NCI-H526 (cell line): ENCODE data around the gene PAX7.

Experiments
- DNase-seq, 2 experiments: peaks; one replicate each; lab custom pipeline; 2025; lab: John Stamatoyannopoulos, UW

PAX7 gene

GRCh38 chr1:18618546-18619466, 11.8 kb upstream of the PAX7 start:
- no peak for DNase-seq

- no peak for DNase-seq
These were observed 11.2 kb upstream of the PAX7 start for GRCh38 chr1:18619467-18619835.

DNA sequence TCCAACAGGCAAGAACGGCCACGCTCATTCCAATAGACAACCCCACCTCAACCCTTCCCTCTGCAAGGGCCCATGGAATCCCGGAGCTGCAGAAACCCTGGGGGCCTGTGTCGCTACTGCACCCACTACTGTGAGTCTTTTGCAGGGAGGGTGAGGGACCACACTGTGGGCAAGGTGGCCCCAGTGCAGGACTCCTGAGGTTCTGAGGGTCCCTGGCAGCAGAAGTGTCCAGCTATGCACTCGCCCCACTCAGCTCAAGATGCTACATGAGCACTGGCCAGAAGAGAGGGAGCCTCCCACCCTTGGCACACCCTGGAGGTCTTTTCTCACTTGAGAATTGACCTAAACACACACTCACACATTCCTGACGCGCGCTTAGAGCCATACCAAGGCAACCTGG, 2.1 kb upstream of the PAX7 start:
- no peak for DNase-seq

- DNase-seq: no peak
These were observed 761 bp upstream of the PAX7 start for GRCh38 chr1:18629659-18630510.

DNA sequence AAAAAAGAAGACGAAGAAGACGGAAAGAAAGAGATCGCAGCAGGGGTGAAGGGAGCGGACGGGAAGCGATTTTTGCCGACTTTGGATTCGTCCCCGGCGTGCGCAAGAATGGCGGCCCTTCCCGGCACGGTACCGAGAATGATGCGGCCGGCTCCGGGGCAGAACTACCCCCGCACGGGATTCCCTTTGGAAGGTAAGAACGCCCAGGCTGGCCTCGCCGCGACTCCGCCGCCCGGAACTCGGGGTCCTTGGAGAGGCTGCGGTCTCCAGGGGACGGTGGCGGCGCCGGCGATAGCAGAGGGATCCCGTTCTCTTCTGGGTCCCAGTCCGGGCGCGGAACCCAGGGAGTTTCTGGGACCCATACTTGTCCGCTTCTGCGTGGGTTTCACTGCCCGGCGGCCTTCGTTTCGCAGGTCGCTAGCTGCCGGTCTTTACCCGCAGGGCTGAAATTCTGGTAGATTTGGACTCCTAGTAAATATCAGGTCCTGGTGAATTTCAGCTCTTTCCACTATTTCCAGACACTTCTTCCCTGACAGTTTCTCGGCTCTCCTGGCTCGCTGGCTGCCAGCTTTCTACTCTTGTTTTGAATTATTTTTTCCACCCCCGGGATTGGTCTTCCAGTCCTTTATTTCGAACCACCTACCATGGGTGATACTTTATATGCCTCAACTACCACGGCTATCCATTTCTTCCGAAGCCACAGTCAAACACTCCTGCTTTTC, 1.0 kb downstream of the PAX7 start:
- DNase-seq: no peak

- DNase-seq: no peak
These were observed 1.6 kb downstream of the PAX7 start for GRCh38 chr1:18632218-18632588.

DNA sequence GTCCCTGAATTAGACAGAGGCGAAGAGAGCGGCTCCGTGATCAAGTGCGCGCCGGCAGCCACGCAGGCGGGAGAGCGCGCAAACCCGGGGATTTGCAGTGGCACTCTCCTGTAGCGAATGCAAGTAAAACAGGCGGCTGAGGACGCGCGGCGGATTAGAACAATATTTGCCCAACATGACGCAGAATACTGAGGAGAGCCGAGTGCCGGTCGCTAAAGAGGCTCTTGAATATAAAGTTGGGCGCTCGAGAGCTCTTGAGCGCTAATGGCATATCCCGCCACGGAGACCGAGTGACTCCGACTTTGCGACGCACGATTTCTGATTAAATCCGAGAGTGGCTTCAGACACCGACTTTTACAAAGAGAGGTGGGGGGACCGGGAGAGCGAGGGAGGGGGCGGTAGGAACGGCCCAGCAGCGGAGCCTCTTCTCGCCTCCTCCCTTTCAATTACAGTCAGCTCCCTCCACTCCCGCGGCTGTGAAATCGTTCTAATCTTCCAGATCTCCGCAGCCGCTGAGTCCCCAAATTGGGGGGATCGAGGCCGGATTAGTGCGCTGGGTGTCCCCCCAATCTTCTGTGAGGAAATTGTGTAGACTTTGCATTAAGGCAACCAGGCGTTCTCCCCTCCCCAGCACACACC, 2.3 kb downstream of the PAX7 start:
- DNase-seq: no peak

- peak in 1 of 2 experiments; percentile 17 for DNase-seq
These were observed 2.9 kb downstream of the PAX7 start for GRCh38 chr1:18633422-18634155.

- DNase-seq: no peak
These were observed 3.6 kb downstream of the PAX7 start for GRCh38 chr1:18634276-18634675.

- no peak for DNase-seq
These were observed 4.5 kb downstream of the PAX7 start for GRCh38 chr1:18635070-18635577.

DNA sequence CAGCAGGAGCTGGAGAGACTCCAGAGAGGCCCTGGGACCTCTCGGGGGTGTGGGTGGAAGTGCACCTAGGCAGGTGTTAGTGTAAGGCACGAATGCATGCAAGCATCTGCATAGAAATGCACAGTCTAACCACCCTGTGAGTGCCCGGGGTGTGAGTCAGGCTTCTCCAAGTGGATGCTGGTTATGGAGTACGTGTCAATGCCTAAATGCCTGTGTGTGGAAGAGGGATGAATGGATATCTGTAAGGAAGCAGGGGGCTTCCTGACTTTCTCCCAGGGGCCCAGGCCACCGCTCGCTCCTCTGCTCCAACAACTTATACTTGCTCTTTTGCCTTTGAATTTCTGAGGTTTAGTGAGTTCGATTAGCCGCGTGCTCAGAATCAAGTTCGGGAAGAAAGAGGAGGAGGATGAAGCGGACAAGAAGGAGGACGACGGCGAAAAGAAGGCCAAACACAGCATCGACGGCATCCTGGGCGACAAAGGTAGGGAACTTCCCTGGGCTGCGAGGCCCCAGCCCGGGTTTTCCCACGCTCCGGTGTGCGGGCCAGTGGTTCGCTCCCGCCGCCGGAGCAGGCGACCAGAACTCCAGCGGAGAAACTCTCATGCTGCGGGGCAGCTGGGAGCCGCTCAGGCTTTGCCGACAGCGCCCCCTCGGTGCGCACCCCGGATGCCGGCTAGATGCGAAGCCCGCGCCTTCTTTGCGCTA, 5.4 kb downstream of the PAX7 start:
- peak in 1 of 2 experiments; percentile 47 for DNase-seq

DNA sequence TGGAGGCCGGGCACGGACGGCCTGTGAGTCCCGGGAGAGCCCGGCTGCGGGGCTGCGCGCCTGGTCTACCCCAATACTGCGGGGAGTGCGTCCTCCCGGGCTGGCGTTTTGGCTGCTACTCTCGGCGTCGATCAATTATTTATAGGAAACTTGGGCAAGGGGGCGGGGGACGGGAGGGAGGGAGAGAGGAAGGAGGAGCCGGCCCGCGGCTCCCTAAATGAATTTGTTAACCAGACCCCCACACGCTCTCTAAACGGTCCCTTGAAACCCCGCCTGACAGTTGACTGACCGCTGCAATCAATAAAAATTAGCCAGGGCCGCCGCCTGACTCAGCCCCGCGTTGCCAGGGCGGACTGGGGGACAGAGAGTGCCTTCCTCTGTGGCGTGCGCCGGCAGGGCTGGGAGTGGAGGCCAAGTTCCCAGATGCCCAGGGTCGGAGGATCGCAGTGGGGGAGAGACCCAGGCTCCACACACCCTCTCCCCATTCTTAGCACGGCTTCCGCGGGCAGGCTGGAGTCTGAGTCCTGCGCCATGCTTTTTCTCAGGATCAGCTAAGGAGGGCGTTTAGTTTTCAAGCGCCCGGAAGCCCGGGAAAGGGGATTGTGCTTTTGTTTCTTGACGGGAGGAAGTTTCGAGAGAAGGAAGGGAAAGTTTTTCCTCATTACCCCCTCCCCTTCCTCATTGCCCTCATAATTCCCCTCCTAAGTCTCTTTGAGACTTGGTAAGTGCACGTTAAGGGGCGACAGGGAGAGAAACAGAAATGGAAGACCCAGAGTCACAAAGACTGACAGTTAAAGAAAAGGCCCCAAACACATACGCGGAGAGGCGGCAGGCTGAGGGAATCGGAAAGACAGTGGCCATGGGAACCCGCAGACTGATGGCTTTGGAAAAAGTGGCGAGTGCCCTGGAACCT, 6.2 kb downstream of the PAX7 start:
- DNase-seq: no peak

DNA sequence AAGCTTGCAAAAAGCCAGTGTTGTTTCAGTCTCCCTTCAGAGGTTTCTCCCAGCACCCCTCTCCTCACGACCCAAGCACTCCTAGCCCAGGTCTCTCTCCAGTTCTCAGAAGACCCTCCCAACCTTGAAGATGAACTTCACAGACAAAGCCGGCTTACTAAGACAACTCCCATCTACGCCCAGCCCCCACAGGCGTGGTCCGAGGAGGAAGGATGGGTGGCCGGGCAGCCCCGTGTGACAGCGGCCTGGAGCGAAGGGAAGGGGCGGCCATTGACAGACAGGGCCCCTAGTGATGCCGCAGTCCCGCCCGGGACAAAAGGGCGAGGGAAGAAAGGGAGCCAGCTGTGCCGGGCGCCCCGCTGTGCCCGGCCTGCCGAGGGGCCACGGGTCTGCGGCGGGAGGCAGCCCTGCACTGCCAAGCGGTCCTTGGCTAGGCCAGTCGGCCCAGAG, 6.9 kb downstream of the PAX7 start:
- no peak for DNase-seq

DNA sequence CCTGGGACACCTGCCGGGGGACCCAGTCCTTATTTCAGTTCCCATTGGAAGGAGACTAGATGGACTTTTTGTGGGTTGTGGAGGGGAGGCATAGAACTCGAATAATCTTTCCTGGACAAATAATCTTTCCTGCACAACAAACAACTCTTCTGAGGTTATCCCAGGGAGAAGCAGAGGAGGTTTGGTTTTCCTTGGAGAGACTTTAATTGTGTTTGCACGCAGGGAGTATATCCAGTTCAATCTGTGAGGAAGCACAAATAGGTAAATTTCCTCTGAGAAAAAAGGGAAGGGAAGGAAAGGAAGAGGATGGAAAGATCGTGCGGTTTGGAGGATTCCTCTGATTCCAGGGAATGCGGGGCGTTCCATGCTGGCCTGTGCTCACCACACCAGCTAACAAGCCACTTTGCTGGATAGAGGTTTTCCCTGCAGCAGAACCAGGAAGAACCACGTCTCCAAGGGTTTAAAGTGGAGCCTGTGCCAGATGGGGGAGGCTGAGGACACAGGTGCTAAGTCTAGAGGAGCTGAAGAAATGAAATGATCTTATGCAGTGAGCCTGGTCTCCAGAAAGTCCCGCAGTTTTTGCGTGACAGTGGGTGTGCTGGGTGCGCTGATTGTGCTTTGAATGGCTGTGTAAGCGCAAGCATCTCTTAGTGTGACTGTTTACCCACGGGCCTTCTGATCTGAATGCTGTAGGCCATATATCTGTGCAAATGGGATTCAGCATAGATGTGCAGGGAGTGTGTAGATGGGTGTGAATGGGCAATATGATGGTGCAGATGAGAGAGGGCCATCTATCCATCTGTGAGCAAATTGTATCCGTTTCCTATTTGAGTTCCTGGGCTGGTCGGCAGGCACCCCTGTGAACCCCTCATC, 7.6 kb downstream of the PAX7 start:
- no peak for DNase-seq

DNA sequence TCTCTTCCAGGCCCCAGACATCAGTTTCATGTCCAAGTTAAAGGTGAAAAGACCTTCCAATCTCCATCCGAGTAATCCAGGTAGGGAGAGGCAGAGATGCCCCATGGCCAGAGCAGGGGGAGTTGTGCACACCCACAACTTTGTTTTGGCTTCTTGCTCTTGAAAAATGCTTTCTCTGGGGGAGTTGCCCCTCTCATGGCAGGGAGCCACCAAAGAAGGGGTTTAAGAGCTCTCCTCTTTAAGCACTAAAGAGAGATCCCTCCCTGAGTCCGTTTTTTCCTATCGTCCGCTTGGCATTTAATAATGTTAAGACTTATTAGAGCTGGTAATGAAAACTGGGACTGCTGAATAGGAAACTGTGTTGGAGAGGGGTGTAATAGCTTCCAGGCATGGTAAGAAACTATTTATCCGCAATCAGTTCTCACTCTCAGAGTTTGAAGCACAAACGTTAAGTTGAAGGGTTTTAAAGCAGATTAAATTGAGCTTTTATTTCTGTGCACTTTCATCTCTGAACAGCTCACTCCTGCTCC, 8.3 kb downstream of the PAX7 start:
- no peak for DNase-seq

DNA sequence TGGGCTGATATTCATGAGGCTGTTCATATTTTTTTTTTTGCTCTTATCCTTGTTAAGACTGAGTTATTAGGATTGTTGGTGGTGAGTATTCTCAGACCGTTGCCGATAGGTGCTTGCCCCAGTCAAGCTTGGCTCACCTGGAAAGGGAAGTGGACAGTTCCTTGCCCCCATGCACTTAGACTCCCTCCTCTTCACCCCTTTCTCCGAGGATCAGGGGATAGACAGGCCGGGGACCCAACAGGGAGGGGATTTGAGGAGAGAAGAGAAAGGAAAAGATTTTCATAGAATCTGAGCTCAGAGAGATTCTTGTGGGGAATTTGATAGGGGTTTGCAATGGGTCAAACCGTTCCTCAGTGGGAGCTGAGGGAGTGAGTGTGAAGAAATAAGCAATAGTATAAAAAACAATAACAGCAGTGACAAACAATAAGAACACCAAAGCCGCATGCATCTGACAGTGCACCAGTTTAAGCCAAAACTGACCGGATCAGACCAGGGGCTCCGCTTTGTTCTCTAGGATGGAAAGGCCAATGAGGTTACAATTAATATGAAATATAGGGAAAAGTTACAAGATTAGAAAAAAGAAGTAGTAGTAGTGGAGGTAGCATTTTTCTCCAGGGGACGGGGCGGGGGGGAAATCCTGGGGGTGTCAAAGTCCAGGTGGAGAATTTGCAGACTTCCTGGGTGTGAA, 8.9 kb downstream of the PAX7 start:
- no peak for DNase-seq
